GM18909 (cell line): ENCODE measurements around the gene CDH23.

Experiments
- ATAC-seq: cut with Tn5 transposase; IDR thresholded peaks from one replicate; pipeline ENCODE4 v1.9.1; 2021; ENCODE audit warnings: mild to moderate bottlenecking; ENCODE audit not compliant: unreplicated experiment, poor library complexity

The CDH23 gene

GRCh38 chr10:71771821-71772617 is 375.3 kb downstream of the CDH23 start:
- no peak for ATAC-seq

- ATAC-seq = no peak
These were observed 376.1 kb downstream of the CDH23 start for GRCh38 chr10:71772832-71773220.

- peak; percentile 60 for ATAC-seq
These were observed 376.7 kb downstream of the CDH23 start, which contains the start of gene VSIR for GRCh38 chr10:71773221-71773971. Gene VSIR, minus strand, starts transcription at chr10:71773520. Its CDS starts 81 bp downstream, at chr10:71773439.

GRCh38 chr10:71774916-71775702 is 378.4 kb downstream of the CDH23 start:
- ATAC-seq = no peak

GRCh38 chr10:71776481-71776925 is 379.8 kb downstream of the CDH23 start:
- no peak for ATAC-seq

GRCh38 chr10:71777213-71777985 is 380.7 kb downstream of the CDH23 start:
- ATAC-seq = no peak

- ATAC-seq = no peak
These were observed 381.5 kb downstream of the CDH23 start for GRCh38 chr10:71778071-71778825.

GRCh38 chr10:71779641-71780040 is 382.9 kb downstream of the CDH23 start:
- ATAC-seq = no peak

- no peak for ATAC-seq
These were observed 383.4 kb downstream of the CDH23 start for GRCh38 chr10:71780156-71780555.

GRCh38 chr10:71780719-71781118 is 384.0 kb downstream of the CDH23 start:
- ATAC-seq = no peak

GRCh38 chr10:71782221-71782916 is 385.6 kb downstream of the CDH23 start:
- no peak for ATAC-seq

- ATAC-seq = no peak
These were observed 386.3 kb downstream of the CDH23 start for GRCh38 chr10:71782917-71783490.

- no peak for ATAC-seq
These were observed 387.4 kb downstream of the CDH23 start for GRCh38 chr10:71783917-71784678.

GRCh38 chr10:71784679-71785272 is 388.1 kb downstream of the CDH23 start:
- no peak for ATAC-seq

- ATAC-seq = no peak
These were observed 392.2 kb downstream of the CDH23 start for GRCh38 chr10:71788954-71789353.

- no peak for ATAC-seq
These were observed 393.2 kb downstream of the CDH23 start for GRCh38 chr10:71789871-71790270.

GRCh38 chr10:71790749-71791440 is 394.2 kb downstream of the CDH23 start:
- no peak for ATAC-seq
